H1 (cell line): Measurements from ENCODE around the gene TNS2.

Experiments
- EZH2 ChIP-seq: fragments of 200-600 bp; sonication (generic); IDR thresholded peaks from 2 replicates; pipeline ENCODE4 v1.7.1; 2012; ENCODE audit warnings: low read depth, mild to moderate bottlenecking, moderate library complexity, low read length, inconsistent platforms; ENCODE audit not compliant: severe bottlenecking
- SUZ12 ChIP-seq: fragments of 200-600 bp; sonication (generic); IDR thresholded peaks from 2 replicates; pipeline ENCODE4 v1.6.1; 2012; ENCODE audit warnings: mild to moderate bottlenecking, inconsistent platforms, low read length, moderate library complexity, mixed read lengths
- TEAD4 ChIP-seq: IDR thresholded peaks from 2 replicates; pipeline ENCODE4 v1.6.1; 2012; ENCODE audit warnings: low read depth, low read length, inconsistent platforms, mixed read lengths

GRCh38 chr12:53103860-53104305 is 54.0 kb downstream of the TNS2 start:
- no peak for TF ChIP-seq SUZ12
- no peak for TF ChIP-seq TEAD4
- no peak for TF ChIP-seq EZH2
